Measurements from ENCODE around the gene PPM1L.

PPM1L gene

DNA sequence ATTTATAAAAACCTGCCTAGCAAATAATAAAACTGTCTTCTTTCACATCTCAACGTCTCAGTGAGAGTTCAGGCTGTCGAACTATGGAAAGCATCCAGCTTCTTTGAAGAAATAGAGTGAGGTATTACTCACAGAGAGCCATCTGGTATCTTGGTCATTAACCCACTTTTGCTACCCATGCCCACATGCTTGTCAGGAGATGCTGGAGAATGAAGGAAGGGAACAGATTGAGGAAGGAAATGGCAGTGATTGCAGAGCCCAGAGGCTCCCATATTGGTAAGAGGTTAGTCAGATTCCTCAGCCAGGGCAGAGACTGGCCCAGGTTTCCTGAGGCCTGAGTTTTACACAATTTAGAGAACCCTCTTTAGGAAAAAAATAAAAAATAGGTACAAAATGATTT lies 230.0 kb downstream of the PPM1L start:
- Histone ChIP-seq H3K27ac (ENCODE audit: low read depth, low read length) (no peak overlapping the region), H3K9me3 (ENCODE audit: control insufficient read depth, insufficient read depth, low read length) (no peaks in the 10 kb centered on the region), H3K4me3 (ENCODE audit: low read length) (no peak overlapping the region), H3K27me3 (ENCODE audit: control insufficient read depth, low read length) (no peaks in the 10 kb centered on the region), H3K79me2 (ENCODE audit: control insufficient read depth, low read length) (no peaks in the 10 kb centered on the region), H4K20me1 (ENCODE audit: control insufficient read depth, insufficient read depth, low read depth, low read length) (no peaks in the 10 kb centered on the region), H3K9me2 (replicated peaks; ENCODE audit: control insufficient read depth, low read length) (no peaks in the 10 kb centered on the region), H3K4me1 (ENCODE audit: control insufficient read depth, low read length) (peaks cover 7% of the 10 kb centered on the region), H3K36me3 (ENCODE audit: control insufficient read depth, low read length) (no peaks in the 10 kb centered on the region), H3F3A (ENCODE audit: control insufficient read depth, insufficient read depth) (no peaks in the 10 kb centered on the region), H3K4me2 (ENCODE audit: low read length) (no peak overlapping the region)
- TF ChIP-seq, protein P1, sequence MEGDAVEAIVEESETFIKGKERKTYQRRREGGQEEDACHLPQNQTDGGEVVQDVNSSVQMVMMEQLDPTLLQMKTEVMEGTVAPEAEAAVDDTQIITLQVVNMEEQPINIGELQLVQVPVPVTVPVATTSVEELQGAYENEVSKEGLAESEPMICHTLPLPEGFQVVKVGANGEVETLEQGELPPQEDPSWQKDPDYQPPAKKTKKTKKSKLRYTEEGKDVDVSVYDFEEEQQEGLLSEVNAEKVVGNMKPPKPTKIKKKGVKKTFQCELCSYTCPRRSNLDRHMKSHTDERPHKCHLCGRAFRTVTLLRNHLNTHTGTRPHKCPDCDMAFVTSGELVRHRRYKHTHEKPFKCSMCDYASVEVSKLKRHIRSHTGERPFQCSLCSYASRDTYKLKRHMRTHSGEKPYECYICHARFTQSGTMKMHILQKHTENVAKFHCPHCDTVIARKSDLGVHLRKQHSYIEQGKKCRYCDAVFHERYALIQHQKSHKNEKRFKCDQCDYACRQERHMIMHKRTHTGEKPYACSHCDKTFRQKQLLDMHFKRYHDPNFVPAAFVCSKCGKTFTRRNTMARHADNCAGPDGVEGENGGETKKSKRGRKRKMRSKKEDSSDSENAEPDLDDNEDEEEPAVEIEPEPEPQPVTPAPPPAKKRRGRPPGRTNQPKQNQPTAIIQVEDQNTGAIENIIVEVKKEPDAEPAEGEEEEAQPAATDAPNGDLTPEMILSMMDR (IDR thresholded peaks at IDR 0.05; ENCODE audit: low read depth, low read length, poor library complexity, severe bottlenecking) = no peak
- TF ChIP-seq EZH2phosphoT487 (IDR thresholded peaks at IDR 0.05; ENCODE audit: borderline replicate concordance, low read length) = no peak

DNA sequence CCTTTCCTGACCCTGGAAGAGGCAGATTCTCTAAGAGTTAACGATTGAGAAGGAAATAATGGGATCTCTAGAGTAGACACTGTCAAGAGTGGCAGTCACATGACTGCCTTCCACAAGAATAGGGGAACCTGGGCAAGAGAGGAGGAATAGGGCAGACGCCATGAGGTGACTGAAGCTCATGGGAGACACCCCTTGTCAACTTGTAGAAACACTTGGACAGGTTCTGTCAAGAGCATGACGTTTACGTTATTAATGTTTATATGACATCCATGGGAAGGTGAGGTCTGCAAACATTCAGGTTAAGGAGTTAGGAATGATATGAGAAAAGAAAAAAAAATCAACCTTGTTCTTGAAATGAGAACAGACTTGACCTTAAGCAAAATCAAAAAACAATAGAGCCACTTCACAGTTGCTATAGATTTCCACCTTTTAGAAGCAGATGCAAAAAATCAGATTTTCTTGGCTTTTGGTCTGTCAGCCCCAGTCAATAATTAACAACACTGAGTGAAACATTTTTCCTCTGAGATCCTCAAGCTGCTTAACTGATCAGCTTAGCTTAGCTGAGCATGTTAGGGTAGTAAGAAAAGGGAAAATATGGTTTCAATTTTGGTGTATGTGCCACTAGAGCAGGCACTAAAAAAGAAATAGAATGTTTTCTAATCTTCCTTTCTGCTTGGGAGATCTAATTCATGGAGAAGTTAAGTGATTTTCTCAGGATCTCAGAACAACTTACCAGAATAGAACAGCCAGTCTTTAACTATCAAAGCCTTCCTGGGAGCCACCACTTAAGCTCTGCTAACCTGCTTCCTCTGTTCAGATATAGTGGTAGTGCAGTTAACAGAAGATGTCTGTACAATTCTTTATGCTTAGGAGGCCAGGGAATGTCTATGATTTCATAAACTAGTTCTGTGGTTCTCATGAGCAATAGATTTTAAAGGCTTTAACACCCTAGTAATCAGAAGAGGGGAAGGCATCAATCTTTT lies 232.2 kb downstream of the PPM1L start:
- no peak overlapping the region for H3K4me3 ChIP-seq (ENCODE audit: low read length)
- no peaks in the 10 kb centered on the region for H3F3A ChIP-seq (ENCODE audit: control insufficient read depth, insufficient read depth)
- no peak overlapping the region for H3K4me2 ChIP-seq (ENCODE audit: low read length)
- H3K4me1 ChIP-seq (ENCODE audit: control insufficient read depth, low read length) = no peaks in the 10 kb centered on the region
- no peaks in the 10 kb centered on the region for H3K27me3 ChIP-seq (ENCODE audit: control insufficient read depth, low read length)
- H3K27ac ChIP-seq (ENCODE audit: low read depth, low read length) = no peak overlapping the region
- no peaks in the 10 kb centered on the region for H3K36me3 ChIP-seq (ENCODE audit: control insufficient read depth, low read length)
- TF ChIP-seq EZH2phosphoT487 (IDR thresholded peaks at IDR 0.05; ENCODE audit: borderline replicate concordance, low read length) = no peak
- TF ChIP-seq, protein P1 (IDR thresholded peaks at IDR 0.05; ENCODE audit: low read depth, low read length, poor library complexity, severe bottlenecking) = no peak
- no peaks in the 10 kb centered on the region for H3K9me3 ChIP-seq (ENCODE audit: control insufficient read depth, insufficient read depth, low read length)
- H4K20me1 ChIP-seq (ENCODE audit: control insufficient read depth, insufficient read depth, low read depth, low read length) = no peaks in the 10 kb centered on the region
- no peaks in the 10 kb centered on the region for H3K9me2 ChIP-seq (replicated peaks; ENCODE audit: control insufficient read depth, low read length)
- no peaks in the 10 kb centered on the region for H3K79me2 ChIP-seq (ENCODE audit: control insufficient read depth, low read length)

- Histone ChIP-seq H3K36me3 (ENCODE audit: control insufficient read depth, low read length) (no peaks in the 10 kb centered on the region), H3K27ac (ENCODE audit: low read depth, low read length) (no peak overlapping the region), H3K9me2 (replicated peaks; ENCODE audit: control insufficient read depth, low read length) (no peaks in the 10 kb centered on the region), H3K79me2 (ENCODE audit: control insufficient read depth, low read length) (no peaks in the 10 kb centered on the region), H3K9me3 (ENCODE audit: control insufficient read depth, insufficient read depth, low read length) (no peaks in the 10 kb centered on the region), H3K4me3 (ENCODE audit: low read length) (no peak overlapping the region), H3K27me3 (ENCODE audit: control insufficient read depth, low read length) (no peaks in the 10 kb centered on the region), H3K4me2 (ENCODE audit: low read length) (no peak overlapping the region), H3F3A (ENCODE audit: control insufficient read depth, insufficient read depth) (no peaks in the 10 kb centered on the region), H4K20me1 (ENCODE audit: control insufficient read depth, insufficient read depth, low read depth, low read length) (no peaks in the 10 kb centered on the region), H3K4me1 (ENCODE audit: control insufficient read depth, low read length) (no peaks in the 10 kb centered on the region)
- TF ChIP-seq EZH2phosphoT487 (IDR thresholded peaks at IDR 0.05; ENCODE audit: borderline replicate concordance, low read length) = no peak
- TF ChIP-seq, protein P1 (IDR thresholded peaks at IDR 0.05; ENCODE audit: low read depth, low read length, poor library complexity, severe bottlenecking) = no peak
Measured at GRCh38 chr3:160990446-160990845, 234.4 kb downstream of the PPM1L start.
